Trophoblast cell (in vitro differentiated cells and primary cell): Measurements from ENCODE around the gene CCDC195.

Experiments used
- DNase-seq, 2 donors: peaks; one replicate each; pipeline ENCODE4 v3.0.0-alpha.2; 2016
- H2AFZ ChIP-seq: 2 replicates; pipeline ENCODE4 v1.6.1; 2013; ENCODE audit warnings: low read length, moderate library complexity, mild to moderate bottlenecking; ENCODE audit not compliant: insufficient read depth, poor library complexity
- H2AK5ac ChIP-seq: 2 replicates; pipeline ENCODE4 v1.6.1; 2013; ENCODE audit warnings: mild to moderate bottlenecking, low read length
- H2BK120ac ChIP-seq: 2 replicates; pipeline ENCODE4 v1.6.1; 2013; ENCODE audit warnings: low read length, mild to moderate bottlenecking, moderate library complexity; ENCODE audit not compliant: insufficient read depth, poor library complexity
- H2BK12ac ChIP-seq: 2 replicates; pipeline ENCODE4 v1.6.1; 2013; ENCODE audit warnings: mild to moderate bottlenecking, low read length, moderate library complexity
- H2BK5ac ChIP-seq: 2 replicates; pipeline ENCODE4 v1.6.1; 2013; ENCODE audit warnings: low read length, low read depth, moderate library complexity, mild to moderate bottlenecking; ENCODE audit not compliant: poor library complexity
- H3K14ac ChIP-seq: 2 replicates; pipeline ENCODE4 v1.6.1; 2013; ENCODE audit warnings: mild to moderate bottlenecking, low read length
- H3K18ac ChIP-seq: 2 replicates; pipeline ENCODE4 v1.6.1; 2013; ENCODE audit warnings: mild to moderate bottlenecking, low read length
- H3K23ac ChIP-seq: 2 replicates; pipeline ENCODE4 v1.6.1; 2013; ENCODE audit warnings: low read length
- H3K27ac ChIP-seq: 2 replicates; pipeline ENCODE4 v1.5.1; 2013; ENCODE audit warnings: low read depth, mild to moderate bottlenecking, inconsistent platforms, low read length, moderate library complexity
- H3K27me3 ChIP-seq: 2 replicates; pipeline ENCODE4 v1.6.1; 2013; ENCODE audit warnings: inconsistent platforms, mild to moderate bottlenecking, low read length, moderate library complexity; ENCODE audit not compliant: insufficient read depth
- H3K36me3 ChIP-seq, 2 experiments: 1 replicate in 1 of 2; 2 replicates in 1 of 2; pipeline ENCODE4 v1.6.1; 2013; ENCODE audit warnings: low read length in 2 of 2, mild to moderate bottlenecking in 2 of 2, moderate library complexity in 1 of 2; ENCODE audit not compliant: insufficient read depth in 2 of 2, control insufficient read depth in 1 of 2
- H3K4ac ChIP-seq: 2 replicates; pipeline ENCODE4 v1.6.1; 2013; ENCODE audit warnings: low read depth, mild to moderate bottlenecking, low read length, moderate library complexity
- H3K4me1 ChIP-seq, 2 experiments: 1 replicate in 1 of 2; 2 replicates in 1 of 2; pipeline ENCODE4 v1.6.1; 2013; ENCODE audit warnings: low read length in 2 of 2, mild to moderate bottlenecking in 2 of 2, moderate library complexity in 1 of 2; ENCODE audit not compliant: insufficient read depth in 2 of 2, control insufficient read depth in 1 of 2
- H3K4me2 ChIP-seq: 2 replicates; pipeline ENCODE4 v1.6.1; 2013; ENCODE audit warnings: inconsistent platforms, mild to moderate bottlenecking, low read length, moderate library complexity
- H3K4me3 ChIP-seq: 2 replicates; pipeline ENCODE4 v1.5.1; 2013; ENCODE audit warnings: mild to moderate bottlenecking, low read depth, low read length, inconsistent platforms
- H3K79me1 ChIP-seq: one replicate; pipeline ENCODE4 v1.6.1; 2013; ENCODE audit warnings: low read length
- H3K79me2 ChIP-seq: 2 replicates; pipeline ENCODE4 v1.6.1; 2013; ENCODE audit warnings: low read length, mild to moderate bottlenecking; ENCODE audit not compliant: control insufficient read depth, insufficient read depth, poor library complexity
- H3K9ac ChIP-seq: 2 replicates; pipeline ENCODE4 v1.6.1; 2013; ENCODE audit warnings: mild to moderate bottlenecking, low read length
- H3K9me3 ChIP-seq: 2 replicates; pipeline ENCODE4 v1.6.1; 2013; ENCODE audit warnings: low read depth, mild to moderate bottlenecking, control low read depth, inconsistent platforms, low read length; ENCODE audit not compliant: insufficient read depth
- H4K12ac ChIP-seq: 2 replicates; pipeline ENCODE4 v1.6.1; 2013; ENCODE audit warnings: low read depth, mild to moderate bottlenecking, low read length, moderate library complexity
- H4K8ac ChIP-seq: 2 replicates; pipeline ENCODE4 v1.6.1; 2013; ENCODE audit warnings: low read depth, mild to moderate bottlenecking, low read length, moderate library complexity
- H4K91ac ChIP-seq: one replicate; pipeline ENCODE4 v1.6.1; 2013; ENCODE audit warnings: low read depth, mild to moderate bottlenecking, low read length, moderate library complexity
- WGBS: extraction: QIAGEN DNeasy Blood & Tissue Kit; methylation state at CpG from one replicate; pipeline ENCODE4 v1.1.7; 2013; ENCODE audit warnings: missing lambda C conversion rate; ENCODE audit not compliant: insufficient read length, insufficient coverage; ENCODE audit errors: extremely low coverage; 5-methylcytosine and 5-hydroxymethylcytosine counted together

The CCDC195 gene

DNA sequence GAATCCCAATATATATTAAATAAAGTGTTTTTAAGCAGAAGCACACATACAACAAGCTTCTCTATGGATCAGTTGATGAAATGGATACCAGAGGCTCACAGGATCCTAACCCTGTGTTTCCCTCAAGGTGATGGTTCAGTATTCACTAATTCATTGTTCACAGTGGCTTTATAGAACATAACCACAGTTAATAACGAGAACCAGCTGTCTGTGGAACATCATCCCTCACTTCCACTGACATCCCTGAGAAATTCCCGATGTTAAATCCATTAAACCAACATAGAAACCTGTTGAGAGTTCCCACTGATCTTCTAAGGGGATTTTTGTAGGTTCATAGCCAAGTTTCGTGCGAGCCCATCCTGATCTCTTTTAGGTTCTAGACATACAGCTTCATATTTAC, 29.0 kb downstream of the CCDC195 start:
- H3K79me1 ChIP-seq = no peaks in the 10 kb centered on the region
- no peaks in the 10 kb centered on the region for H3K27me3 ChIP-seq
- H3K9ac ChIP-seq = no peak overlapping the region
- H3K4me2 ChIP-seq = no peak overlapping the region
- WGBS = no CpG with 5 or more reads among the region's 4 CpGs
- no peak overlapping the region for H2BK5ac ChIP-seq
- no peak overlapping the region for H4K8ac ChIP-seq
- H2BK120ac ChIP-seq = no peak overlapping the region
- H2AK5ac ChIP-seq = no peak overlapping the region
- no peak overlapping the region for H3K18ac ChIP-seq
- DNase-seq = no peak
- no peak overlapping the region for H4K91ac ChIP-seq
- no peaks in the 10 kb centered on the region for H3K4me1 ChIP-seq
- no peaks in the 10 kb centered on the region for H3K9me3 ChIP-seq
- no peak overlapping the region for H3K4ac ChIP-seq
- no peak overlapping the region for H4K12ac ChIP-seq
- H2AFZ ChIP-seq = no peak overlapping the region
- H3K79me2 ChIP-seq = no peaks in the 10 kb centered on the region
- H3K4me3 ChIP-seq = no peak overlapping the region
- no peak overlapping the region for H2BK12ac ChIP-seq
- H3K23ac ChIP-seq = no peak overlapping the region
- H3K14ac ChIP-seq = no peak overlapping the region
- no peaks in the 10 kb centered on the region for H3K36me3 ChIP-seq
- H3K27ac ChIP-seq = no peak overlapping the region

DNA sequence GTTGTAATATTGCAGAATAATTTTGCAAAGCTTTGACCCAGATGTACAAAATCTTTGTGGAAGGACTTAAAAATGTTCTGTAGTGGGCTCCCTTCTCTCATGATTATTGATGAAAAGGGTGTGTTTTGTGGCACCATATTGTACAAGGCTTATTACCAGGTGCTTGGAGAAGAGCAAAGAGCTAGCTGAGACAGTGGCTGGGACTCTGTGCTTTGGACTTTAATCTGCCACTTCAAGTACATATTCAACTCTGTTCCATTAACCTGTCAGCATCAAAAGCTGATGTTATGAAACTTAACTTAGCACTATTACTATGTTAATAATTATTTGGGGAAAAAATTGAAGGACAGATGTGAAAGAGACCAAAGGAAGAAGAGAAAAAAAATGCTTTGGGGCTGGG, 31.0 kb downstream of the CCDC195 start:
- no peaks in the 10 kb centered on the region for H3K4me1 ChIP-seq
- no peak overlapping the region for H3K23ac ChIP-seq
- no peak overlapping the region for H3K9ac ChIP-seq
- no peaks in the 10 kb centered on the region for H3K36me3 ChIP-seq
- no peak overlapping the region for H3K18ac ChIP-seq
- no peak overlapping the region for H3K14ac ChIP-seq
- no peak overlapping the region for H2BK120ac ChIP-seq
- no peaks in the 10 kb centered on the region for H3K79me2 ChIP-seq
- no peak overlapping the region for H2AFZ ChIP-seq
- DNase-seq = no peak
- no peaks in the 10 kb centered on the region for H3K9me3 ChIP-seq
- no peak overlapping the region for H2BK12ac ChIP-seq
- H4K12ac ChIP-seq = no peak overlapping the region
- no peak overlapping the region for H2BK5ac ChIP-seq
- H3K27ac ChIP-seq = no peak overlapping the region
- no peak overlapping the region for H3K4me2 ChIP-seq
- no peak overlapping the region for H4K91ac ChIP-seq
- H3K79me1 ChIP-seq = no peaks in the 10 kb centered on the region
- H3K4ac ChIP-seq = no peak overlapping the region
- H3K27me3 ChIP-seq = no peaks in the 10 kb centered on the region
- H2AK5ac ChIP-seq = no peak overlapping the region
- H4K8ac ChIP-seq = no peak overlapping the region
- no peak overlapping the region for H3K4me3 ChIP-seq

DNA sequence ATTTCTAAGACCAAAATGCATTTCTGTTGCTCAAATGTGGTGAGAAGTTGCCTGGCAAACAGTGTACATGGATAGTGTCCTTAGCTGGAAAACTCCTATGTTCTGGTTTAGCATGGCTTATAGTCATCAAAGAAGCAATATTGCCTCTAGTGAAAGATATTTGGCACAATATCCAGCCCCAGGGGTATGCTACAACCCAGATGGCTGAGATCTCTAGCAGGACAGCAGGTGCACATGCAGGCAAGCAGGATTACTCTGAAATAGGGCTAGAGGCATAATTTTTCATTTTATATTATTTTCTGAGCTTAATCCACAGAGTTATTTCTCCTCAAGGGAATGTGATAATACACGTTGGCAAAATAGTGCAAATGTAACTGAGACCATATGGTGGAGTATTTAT, 34.0 kb downstream of the CCDC195 start:
- no peak overlapping the region for H2AFZ ChIP-seq
- no peak overlapping the region for H2BK5ac ChIP-seq
- H3K27ac ChIP-seq = no peak overlapping the region
- no peak overlapping the region for H2AK5ac ChIP-seq
- no peak overlapping the region for H2BK120ac ChIP-seq
- no peak overlapping the region for H4K8ac ChIP-seq
- no peak for DNase-seq
- no peaks in the 10 kb centered on the region for H3K79me1 ChIP-seq
- H3K4me3 ChIP-seq = no peak overlapping the region
- H3K14ac ChIP-seq = no peak overlapping the region
- WGBS = no CpG with 5 or more reads among the region's 1 CpG
- H3K9ac ChIP-seq = no peak overlapping the region
- H3K9me3 ChIP-seq = no peaks in the 10 kb centered on the region
- no peak overlapping the region for H4K91ac ChIP-seq
- H3K18ac ChIP-seq = no peak overlapping the region
- no peak overlapping the region for H4K12ac ChIP-seq
- H3K27me3 ChIP-seq = no peaks in the 10 kb centered on the region
- no peak overlapping the region for H3K23ac ChIP-seq
- no peak overlapping the region for H3K4ac ChIP-seq
- no peaks in the 10 kb centered on the region for H3K79me2 ChIP-seq
- no peaks in the 10 kb centered on the region for H3K36me3 ChIP-seq
- peaks cover 8 to 11% of the 10 kb centered on the region in 2 experiments for H3K4me1 ChIP-seq
- no peak overlapping the region for H2BK12ac ChIP-seq
- H3K4me2 ChIP-seq = no peak overlapping the region

DNA sequence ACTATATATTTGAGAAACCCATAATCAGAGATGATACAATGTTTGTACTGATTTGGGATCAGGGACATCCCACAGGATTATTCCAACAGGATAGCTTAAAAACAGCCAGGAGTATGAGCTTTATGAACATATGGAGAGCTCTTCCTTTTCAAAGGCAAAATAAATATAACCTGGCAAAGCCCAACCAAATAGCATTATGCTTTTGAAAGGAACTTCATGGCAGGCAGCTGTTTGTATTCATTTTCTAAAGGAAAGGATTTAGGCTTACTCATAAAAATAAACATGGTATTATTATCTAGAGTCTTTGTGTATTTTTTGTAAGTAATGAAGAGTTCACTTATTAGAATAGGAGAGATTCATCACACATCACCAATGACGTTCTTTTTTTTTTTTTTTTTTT, 44.4 kb downstream of the CCDC195 start:
- H2BK12ac ChIP-seq = no peak overlapping the region
- no peak for DNase-seq
- H3K4me1 ChIP-seq = no peaks in the 10 kb centered on the region
- no peak overlapping the region for H3K18ac ChIP-seq
- no peak overlapping the region for H3K4ac ChIP-seq
- H3K4me3 ChIP-seq = no peak overlapping the region
- no peak overlapping the region for H3K9ac ChIP-seq
- H3K9me3 ChIP-seq = no peaks in the 10 kb centered on the region
- H3K27me3 ChIP-seq = no peaks in the 10 kb centered on the region
- no peak overlapping the region for H2AK5ac ChIP-seq
- H4K12ac ChIP-seq = no peak overlapping the region
- no peak overlapping the region for H4K8ac ChIP-seq
- H2AFZ ChIP-seq = no peak overlapping the region
- no peaks in the 10 kb centered on the region for H3K79me1 ChIP-seq
- no peak overlapping the region for H4K91ac ChIP-seq
- no peak overlapping the region for H3K23ac ChIP-seq
- no peak overlapping the region for H2BK120ac ChIP-seq
- no peak overlapping the region for H3K4me2 ChIP-seq
- no peak overlapping the region for H3K14ac ChIP-seq
- no peaks in the 10 kb centered on the region for H3K36me3 ChIP-seq
- H3K79me2 ChIP-seq = no peaks in the 10 kb centered on the region
- WGBS = no CpG with 5 or more reads among the region's 1 CpG
- H3K27ac ChIP-seq = no peak overlapping the region
- H2BK5ac ChIP-seq = no peak overlapping the region

DNA sequence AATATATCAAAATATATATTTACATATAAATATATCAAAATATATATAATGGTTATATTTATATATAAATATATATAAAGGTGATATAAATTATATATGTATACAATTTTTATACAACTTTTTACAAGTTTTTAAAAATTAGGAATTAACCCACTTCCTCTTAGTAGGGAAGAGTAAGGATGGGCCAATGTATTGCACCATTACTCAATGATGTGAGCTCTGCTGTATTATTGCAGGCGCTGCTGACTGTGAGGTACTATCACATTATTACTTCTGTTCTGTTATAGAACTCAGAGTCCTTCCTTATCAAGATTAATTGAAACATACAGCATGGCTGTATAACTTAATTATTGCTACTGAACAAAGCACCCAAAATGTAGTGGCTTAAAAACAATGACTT, 46.0 kb downstream of the CCDC195 start:
- H3K18ac ChIP-seq = no peak overlapping the region
- no peak overlapping the region for H2BK12ac ChIP-seq
- no peak overlapping the region for H4K12ac ChIP-seq
- no CpG with 5 or more reads among the region's 1 CpG for WGBS
- no peak overlapping the region for H2AFZ ChIP-seq
- H4K91ac ChIP-seq = no peak overlapping the region
- H3K9me3 ChIP-seq = no peaks in the 10 kb centered on the region
- no peak overlapping the region for H2BK120ac ChIP-seq
- H3K4me3 ChIP-seq = no peak overlapping the region
- no peak overlapping the region for H2AK5ac ChIP-seq
- no peak overlapping the region for H3K9ac ChIP-seq
- no peak overlapping the region for H3K4me2 ChIP-seq
- H3K4ac ChIP-seq = no peak overlapping the region
- no peak overlapping the region for H2BK5ac ChIP-seq
- H3K27me3 ChIP-seq = no peaks in the 10 kb centered on the region
- no peak for DNase-seq
- H3K79me1 ChIP-seq = no peaks in the 10 kb centered on the region
- H3K79me2 ChIP-seq = no peaks in the 10 kb centered on the region
- H3K14ac ChIP-seq = no peak overlapping the region
- H3K23ac ChIP-seq = no peak overlapping the region
- no peaks in the 10 kb centered on the region for H3K36me3 ChIP-seq
- H3K4me1 ChIP-seq = no peaks in the 10 kb centered on the region
- no peak overlapping the region for H4K8ac ChIP-seq
- no peak overlapping the region for H3K27ac ChIP-seq
